OCI-LY3 (cell line): ENCODE results near the gene BZW2.

Experiments used
- EZH2phosphoT487 ChIP-seq: fragments of 200-600 bp; shearing (Covaris generic); IDR thresholded peaks from 2 replicates; pipeline ENCODE4 v1.6.1; 2018; ENCODE audit warnings: antibody characterized with exemption, mixed run types, low read depth
- TF ChIP-seq, protein P1 (sequence below): fragments of 200-600, 300-600 bp; sonication (generic); IDR thresholded peaks from 2 replicates; pipeline ENCODE4 v1.5.1; 2014; ENCODE audit warnings: antibody characterized with exemption, low read length, low read depth

DNA sequence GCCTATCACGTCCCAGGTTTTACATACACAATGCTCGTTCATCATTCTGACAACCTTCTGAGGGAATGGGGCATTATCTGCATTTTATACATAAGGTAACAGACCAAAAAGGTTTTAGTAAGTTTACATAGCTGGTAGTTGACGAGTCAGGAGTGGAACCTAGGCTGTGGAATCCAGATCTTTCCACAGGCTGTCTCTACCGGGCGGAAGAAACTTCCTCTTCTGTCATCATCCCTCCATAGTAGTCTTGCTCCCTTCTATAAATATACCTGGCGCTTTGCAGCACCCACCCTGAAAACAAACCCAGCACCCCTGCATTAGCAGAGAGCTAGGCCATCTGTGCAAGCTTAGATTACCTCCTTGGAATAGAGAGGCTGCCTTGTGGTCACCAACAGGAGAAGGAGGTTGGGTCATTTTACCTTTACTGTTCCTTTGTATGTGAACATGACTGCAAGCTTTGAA is 108.9 kb downstream of the BZW2 start:
- TF ChIP-seq, protein P1, sequence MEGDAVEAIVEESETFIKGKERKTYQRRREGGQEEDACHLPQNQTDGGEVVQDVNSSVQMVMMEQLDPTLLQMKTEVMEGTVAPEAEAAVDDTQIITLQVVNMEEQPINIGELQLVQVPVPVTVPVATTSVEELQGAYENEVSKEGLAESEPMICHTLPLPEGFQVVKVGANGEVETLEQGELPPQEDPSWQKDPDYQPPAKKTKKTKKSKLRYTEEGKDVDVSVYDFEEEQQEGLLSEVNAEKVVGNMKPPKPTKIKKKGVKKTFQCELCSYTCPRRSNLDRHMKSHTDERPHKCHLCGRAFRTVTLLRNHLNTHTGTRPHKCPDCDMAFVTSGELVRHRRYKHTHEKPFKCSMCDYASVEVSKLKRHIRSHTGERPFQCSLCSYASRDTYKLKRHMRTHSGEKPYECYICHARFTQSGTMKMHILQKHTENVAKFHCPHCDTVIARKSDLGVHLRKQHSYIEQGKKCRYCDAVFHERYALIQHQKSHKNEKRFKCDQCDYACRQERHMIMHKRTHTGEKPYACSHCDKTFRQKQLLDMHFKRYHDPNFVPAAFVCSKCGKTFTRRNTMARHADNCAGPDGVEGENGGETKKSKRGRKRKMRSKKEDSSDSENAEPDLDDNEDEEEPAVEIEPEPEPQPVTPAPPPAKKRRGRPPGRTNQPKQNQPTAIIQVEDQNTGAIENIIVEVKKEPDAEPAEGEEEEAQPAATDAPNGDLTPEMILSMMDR = no peak
- no peak for TF ChIP-seq EZH2phosphoT487
